CD14-positive monocyte (primary cell): ENCODE measurements around the gene SRPRA. TPM values are rescaled to one million over a fixed set of nuclear protein-coding genes. Genes with fewer than 3 reads are reported as not detected.
A peak's percentile ranks its signal among the peaks of the same experiment; 100 is the strongest.

Source experiments
- DNase-seq, 3 donors: peaks; one replicate each; pipeline ENCODE4 v3.0.0-alpha.2; 2011 to 2022
- H2AFZ ChIP-seq: 2 replicates; pipeline ENCODE4 v1.6.0; 2012; ENCODE audit warnings: mild to moderate bottlenecking, low read depth, low read length, inconsistent platforms; ENCODE audit not compliant: insufficient read depth, poor library complexity, severe bottlenecking
- H3K27ac ChIP-seq, 2 donors: 1 replicate in 1 of 2; 2 replicates in 1 of 2; pipeline ENCODE4 v1.5.1; 2012 to 2013; ENCODE audit warnings: low read length in 2 of 2, control low read depth in 1 of 2, inconsistent platforms in 1 of 2, low read depth in 1 of 2, mild to moderate bottlenecking in 1 of 2
- H3K27me3 ChIP-seq, 2 donors: one replicate each; pipeline versions ENCODE4 v1.6.0 to v1.6.1; 2011 to 2013; ENCODE audit warnings: low read length in 2 of 2; ENCODE audit not compliant: control insufficient read depth in 2 of 2, insufficient read depth in 2 of 2
- H3K36me3 ChIP-seq, 2 donors: replicated peaks in 1 of 2; 1 replicate in 1 of 2; 2 replicates in 1 of 2; pipeline versions ENCODE4 v1.5.1 to v1.6.1; 2012 to 2013; ENCODE audit warnings: low read length in 2 of 2, control low read depth in 1 of 2, inconsistent platforms in 1 of 2, mild to moderate bottlenecking in 1 of 2; ENCODE audit not compliant: insufficient read depth in 2 of 2, control insufficient read depth in 1 of 2
- H3K4me1 ChIP-seq, 2 donors: 1 replicate in 1 of 2; 2 replicates in 1 of 2; pipeline versions ENCODE4 v1.5.1 to v1.6.1; 2012 to 2013; ENCODE audit warnings: low read length in 2 of 2, control low read depth in 1 of 2, inconsistent platforms in 1 of 2, mild to moderate bottlenecking in 1 of 2, moderate library complexity in 1 of 2; ENCODE audit not compliant: insufficient read depth in 2 of 2, control insufficient read depth in 1 of 2
- H3K4me2 ChIP-seq: replicated peaks from 2 replicates; pipeline ENCODE3; 2012; ENCODE audit warnings: low read length, moderate library complexity, mild to moderate bottlenecking; ENCODE audit not compliant: poor library complexity, severe bottlenecking; ENCODE audit errors: extremely low read depth
- H3K4me3 ChIP-seq, 3 experiments: fragments of 200-600 bp in 1 of 3; sonication (generic) in 1 of 3; replicated peaks in 1 of 3; 1 replicate in 2 of 3; 2 replicates in 1 of 3; pipeline ENCODE4 v1.5.1; 2011 to 2013; ENCODE audit warnings: low read length in 3 of 3, mild to moderate bottlenecking in 3 of 3, control low read depth in 2 of 3, low read depth in 2 of 3, inconsistent platforms in 1 of 3, moderate library complexity in 1 of 3
- H3K79me2 ChIP-seq: 2 replicates; pipeline ENCODE4 v1.6.0; 2012; ENCODE audit warnings: mild to moderate bottlenecking, control low read depth, inconsistent platforms, low read length, moderate library complexity; ENCODE audit not compliant: insufficient read depth
- H3K9ac ChIP-seq: 2 replicates; pipeline ENCODE4 v1.6.0; 2017; ENCODE audit warnings: low read length, mild to moderate bottlenecking; ENCODE audit not compliant: insufficient read depth, poor library complexity, severe bottlenecking
- H3K9me3 ChIP-seq, 2 donors: replicated peaks in 1 of 2; 1 replicate in 1 of 2; 2 replicates in 1 of 2; pipeline versions ENCODE4 v1.5.1 to v1.6.1; 2012 to 2013; ENCODE audit warnings: low read length in 2 of 2, control low read depth in 1 of 2; ENCODE audit not compliant: control insufficient read depth in 1 of 2, insufficient read depth in 1 of 2
- H4K20me1 ChIP-seq: 2 replicates; pipeline ENCODE4 v1.6.0; 2012; ENCODE audit warnings: mild to moderate bottlenecking, low read length, control low read depth, moderate library complexity; ENCODE audit not compliant: insufficient read depth
- H3K27ac Mint-ChIP-seq, 7 donors: one replicate each; pipeline ENCODE4 v1.8.0; 2020; ENCODE audit warnings: mild to moderate bottlenecking in 7 of 7, mixed read lengths in 7 of 7, moderate library complexity in 6 of 7, inconsistent platforms in 2 of 7
- H3K27me3 Mint-ChIP-seq, 3 donors: one replicate each; pipeline ENCODE4 v1.8.0; 2021 to 2022; ENCODE audit warnings: low read depth in 3 of 3, mild to moderate bottlenecking in 3 of 3, mixed read lengths in 3 of 3, moderate library complexity in 3 of 3, inconsistent platforms in 1 of 3
- H3K36me3 Mint-ChIP-seq, 2 donors: one replicate each; pipeline ENCODE4 v1.8.0; 2020; ENCODE audit warnings: mixed read lengths in 2 of 2, inconsistent platforms in 1 of 2, mild to moderate bottlenecking in 1 of 2
- H3K4me1 Mint-ChIP-seq: one replicate; pipeline ENCODE4 v1.8.0; 2020; ENCODE audit warnings: mild to moderate bottlenecking, mixed read lengths
- H3K4me3 Mint-ChIP-seq, 2 donors: one replicate each; pipeline ENCODE4 v1.8.0; 2020; ENCODE audit warnings: mild to moderate bottlenecking in 2 of 2, mixed read lengths in 2 of 2, moderate library complexity in 1 of 2
- H3K9me3 Mint-ChIP-seq, 7 donors: one replicate each; pipeline ENCODE4 v1.8.0; 2020 to 2022; ENCODE audit warnings: mixed read lengths in 7 of 7, mild to moderate bottlenecking in 6 of 7, moderate library complexity in 6 of 7, inconsistent platforms in 2 of 7
- CTCF ChIP-seq: fragments of 200-600 bp; IDR thresholded peaks from one replicate; pipeline ENCODE4 v1.8.0; 2022; ENCODE audit warnings: antibody characterized with exemption, mild to moderate bottlenecking
- WGBS: methylation state at CpG from one replicate; pipeline ENCODE4 v1.1.5; 2013; ENCODE audit warnings: missing lambda C conversion rate; ENCODE audit not compliant: insufficient coverage; 5-methylcytosine and 5-hydroxymethylcytosine counted together
- intact Hi-C, 2 donors: fragments of 100-400 bp; cut with micrococcal nuclease; formaldehyde crosslinking; loops; one replicate each; pipeline versions ENCODE4 v1.15.0 to v1.15.1; 2023
- polyA plus RNA-seq, 3 donors: library from polyadenylated mRNA; depleted of rRNA in 1 of 3; unstranded in 2 of 3; stranded (reverse) in 1 of 3; fragments of 300-500 nt in 2 of 3; fragments of >200 nt in 1 of 3; fragmentation: Illumina TruSeq in 2 of 3; gene quantifications; 1 replicate in 2 of 3; 2 replicates in 1 of 3; pipeline ENCODE4 v1.2.3, GENCODE V29; 2012 to 2021

Gene SRPRA
- polyA plus RNA-seq, 3 donors = 68.7 to 123 (median 87.6) TPM

- no peak overlapping the region for H3K4me3 ChIP-seq
- no CpG with 5 or more reads among the region's 2 CpGs for WGBS
- no peaks in the 10 kb centered on the region for H3K9me3 Mint-ChIP-seq
- H3K27ac Mint-ChIP-seq = peak overlapping the region in 2 of 7 donors; percentile 23 to 46
- no peaks in the 10 kb centered on the region for H3K27me3 ChIP-seq
- peaks cover 50 to 76% of the 10 kb centered on the region in 2 donors for H3K36me3 ChIP-seq
- H4K20me1 ChIP-seq = no peaks in the 10 kb centered on the region
- H2AFZ ChIP-seq = no peak overlapping the region
- H3K9ac ChIP-seq = no peak overlapping the region
- no peaks in the 10 kb centered on the region for H3K79me2 ChIP-seq
- intact Hi-C loops = no loop called here
- H3K9me3 ChIP-seq = no peaks in the 10 kb centered on the region
- peaks cover 0 to 2% (median 0%) of the 10 kb centered on the region in 3 donors for H3K27me3 Mint-ChIP-seq
- TF ChIP-seq CTCF = no peak
- no peak overlapping the region for H3K4me2 ChIP-seq
- DNase-seq = no peak
- H3K36me3 Mint-ChIP-seq = peaks cover 69 to 77% of the 10 kb centered on the region in 2 donors
- no peaks in the 10 kb centered on the region for H3K4me1 Mint-ChIP-seq
- no peak overlapping the region for H3K27ac ChIP-seq
- H3K4me3 Mint-ChIP-seq = no peak overlapping the region
- no peaks in the 10 kb centered on the region for H3K4me1 ChIP-seq
Measured at GRCh38 chr11:126246636-126247035, 22.1 kb downstream of the SRPRA start.

GRCh38 chr11:126233391-126233790 lies 35.3 kb downstream of the SRPRA start:
- no CpG with 5 or more reads among the region's 4 CpGs for WGBS
- Mint-ChIP-seq H3K36me3 (peaks cover 50 to 62% of the 10 kb centered on the region in 2 donors), H3K4me3 (no peak overlapping the region), H3K4me1 (no peaks in the 10 kb centered on the region), H3K9me3 (no peaks in the 10 kb centered on the region), H3K27ac (no peak overlapping the region), H3K27me3 (no peaks in the 10 kb centered on the region)
- H3K9me3 ChIP-seq = no peaks in the 10 kb centered on the region
- TF ChIP-seq CTCF = no peak
- no peaks in the 10 kb centered on the region for H3K27me3 ChIP-seq
- no peaks in the 10 kb centered on the region for H3K4me1 ChIP-seq
- H2AFZ ChIP-seq = no peak overlapping the region
- H3K4me2 ChIP-seq = no peak overlapping the region
- peaks cover 10% of the 10 kb centered on the region for H4K20me1 ChIP-seq
- H3K9ac ChIP-seq = no peak overlapping the region
- no peak overlapping the region for H3K27ac ChIP-seq
- DNase-seq = no peak
- H3K36me3 ChIP-seq = peaks cover 44 to 65% of the 10 kb centered on the region in 2 donors
- H3K4me3 ChIP-seq = no peak overlapping the region
- intact Hi-C loops = no loop called here
- H3K79me2 ChIP-seq = peaks cover 5% of the 10 kb centered on the region
